ENCODE measurements around the gene MPDU1.
A peak's percentile ranks its signal among the peaks of the same experiment; 100 is the strongest.

MPDU1 gene

GRCh38 chr17:7574176-7574953 is 9.3 kb upstream of the MPDU1 start:
- Histone ChIP-seq H3K27ac (ENCODE audit: low read depth, low read length) (peak overlapping the region; percentile 92), H3K27me3 (ENCODE audit: control insufficient read depth, low read length) (no peaks in the 10 kb centered on the region), H3F3A (ENCODE audit: control insufficient read depth, insufficient read depth) (peaks cover 79% of the 10 kb centered on the region), H3K9me2 (replicated peaks; ENCODE audit: control insufficient read depth, low read length) (no peaks in the 10 kb centered on the region), H3K36me3 (ENCODE audit: control insufficient read depth, low read length) (peaks cover 92% of the 10 kb centered on the region), H3K4me2 (ENCODE audit: low read length) (peak overlapping the region; percentile 98), H3K79me2 (ENCODE audit: control insufficient read depth, low read length) (peaks cover 51% of the 10 kb centered on the region), H3K4me3 (ENCODE audit: low read length) (peak overlapping the region; percentile 91), H3K4me1 (ENCODE audit: control insufficient read depth, low read length) (peaks cover 73% of the 10 kb centered on the region), H3K9me3 (ENCODE audit: control insufficient read depth, insufficient read depth, low read length) (no peaks in the 10 kb centered on the region), H4K20me1 (ENCODE audit: control insufficient read depth, insufficient read depth, low read depth, low read length) (peaks cover 31% of the 10 kb centered on the region)
- TF ChIP-seq EZH2phosphoT487 (IDR thresholded peaks at IDR 0.05; ENCODE audit: borderline replicate concordance, low read length) (no peak), CTCF (IDR thresholded peaks at IDR 0.05; ENCODE audit: low read depth, low read length, poor library complexity, severe bottlenecking) (no peak)

- H3K27ac ChIP-seq (ENCODE audit: low read depth, low read length) = peak overlapping the region; percentile 34
- H4K20me1 ChIP-seq (ENCODE audit: control insufficient read depth, insufficient read depth, low read depth, low read length) = peaks cover 31% of the 10 kb centered on the region
- peaks cover 81% of the 10 kb centered on the region for H3F3A ChIP-seq (ENCODE audit: control insufficient read depth, insufficient read depth)
Measured at GRCh38 chr17:7575481-7575883, 8.2 kb upstream of the MPDU1 start.

GRCh38 chr17:7575959-7576358 is 7.7 kb upstream of the MPDU1 start:
- peaks cover 92% of the 10 kb centered on the region for H3K36me3 ChIP-seq (ENCODE audit: control insufficient read depth, low read length)
- H3K4me2 ChIP-seq (ENCODE audit: low read length) = peak overlapping the region; percentile 98; the same call in 1 of the 2 replicates
- TF ChIP-seq CTCF (IDR thresholded peaks at IDR 0.05; ENCODE audit: low read depth, low read length, poor library complexity, severe bottlenecking) (no peak), EZH2phosphoT487 (IDR thresholded peaks at IDR 0.05; ENCODE audit: borderline replicate concordance, low read length) (no peak)
- no peaks in the 10 kb centered on the region for H3K9me3 ChIP-seq (ENCODE audit: control insufficient read depth, insufficient read depth, low read length)
- no peak overlapping the region for H3K27ac ChIP-seq (ENCODE audit: low read depth, low read length)
- H3F3A ChIP-seq (ENCODE audit: control insufficient read depth, insufficient read depth) = peaks cover 80% of the 10 kb centered on the region
- peaks cover 31% of the 10 kb centered on the region for H4K20me1 ChIP-seq (ENCODE audit: control insufficient read depth, insufficient read depth, low read depth, low read length)
- H3K4me1 ChIP-seq (ENCODE audit: control insufficient read depth, low read length) = peaks cover 73% of the 10 kb centered on the region
- H3K27me3 ChIP-seq (ENCODE audit: control insufficient read depth, low read length) = no peaks in the 10 kb centered on the region
- no peaks in the 10 kb centered on the region for H3K9me2 ChIP-seq (replicated peaks; ENCODE audit: control insufficient read depth, low read length)
- no peak overlapping the region for H3K4me3 ChIP-seq (ENCODE audit: low read length)
- H3K79me2 ChIP-seq (ENCODE audit: control insufficient read depth, low read length) = peaks cover 47% of the 10 kb centered on the region

More at GRCh38 chr17:7575481-7575883, 8.2 kb upstream of the MPDU1 start:
- H3K4me3 ChIP-seq (ENCODE audit: low read length) = peak overlapping the region; percentile 91; the same call in 1 of the 2 replicates
- H3K9me3 ChIP-seq (ENCODE audit: control insufficient read depth, insufficient read depth, low read length) = no peaks in the 10 kb centered on the region
- peaks cover 92% of the 10 kb centered on the region for H3K36me3 ChIP-seq (ENCODE audit: control insufficient read depth, low read length)
- TF ChIP-seq CTCF (IDR thresholded peaks at IDR 0.05; ENCODE audit: low read depth, low read length, poor library complexity, severe bottlenecking) (no peak), EZH2phosphoT487 (IDR thresholded peaks at IDR 0.05; ENCODE audit: borderline replicate concordance, low read length) (no peak)
- H3K9me2 ChIP-seq (replicated peaks; ENCODE audit: control insufficient read depth, low read length) = no peaks in the 10 kb centered on the region
- peak overlapping the region; percentile 98 for H3K4me2 ChIP-seq (ENCODE audit: low read length)
- peaks cover 76% of the 10 kb centered on the region for H3K4me1 ChIP-seq (ENCODE audit: control insufficient read depth, low read length)
- H3K27me3 ChIP-seq (ENCODE audit: control insufficient read depth, low read length) = no peaks in the 10 kb centered on the region
- peaks cover 49% of the 10 kb centered on the region for H3K79me2 ChIP-seq (ENCODE audit: control insufficient read depth, low read length)

Data from DOHH2 (cell line).